ENCODE results near the gene MRNIP.

- TF ChIP-seq CTCF (IDR thresholded peaks at IDR 0.05; ENCODE audit: low read depth, low read length, poor library complexity, severe bottlenecking) (no peak), EZH2phosphoT487 (IDR thresholded peaks at IDR 0.05; ENCODE audit: borderline replicate concordance, low read length) (no peak)
Observed at GRCh38 chr5:179889885-179890284, 31.3 kb upstream of the MRNIP start.
